Loucy (cell line): Measurements from ENCODE around the gene FHIT.

Experiments
- EZH2phosphoT487 ChIP-seq: fragments of 200-600 bp; IDR thresholded peaks from 2 replicates; pipeline ENCODE4 v1.6.1; 2018; ENCODE audit warnings: antibody characterized with exemption, mild to moderate bottlenecking, moderate library complexity, borderline replicate concordance
- TF ChIP-seq, protein P1 (sequence below): fragments of 200-600 bp; sonication (generic); conservative IDR thresholded peaks from 2 replicates; pipeline ENCODE4 v1.5.1; 2014; ENCODE audit warnings: mild to moderate bottlenecking, antibody characterized with exemption, low read length

DNA sequence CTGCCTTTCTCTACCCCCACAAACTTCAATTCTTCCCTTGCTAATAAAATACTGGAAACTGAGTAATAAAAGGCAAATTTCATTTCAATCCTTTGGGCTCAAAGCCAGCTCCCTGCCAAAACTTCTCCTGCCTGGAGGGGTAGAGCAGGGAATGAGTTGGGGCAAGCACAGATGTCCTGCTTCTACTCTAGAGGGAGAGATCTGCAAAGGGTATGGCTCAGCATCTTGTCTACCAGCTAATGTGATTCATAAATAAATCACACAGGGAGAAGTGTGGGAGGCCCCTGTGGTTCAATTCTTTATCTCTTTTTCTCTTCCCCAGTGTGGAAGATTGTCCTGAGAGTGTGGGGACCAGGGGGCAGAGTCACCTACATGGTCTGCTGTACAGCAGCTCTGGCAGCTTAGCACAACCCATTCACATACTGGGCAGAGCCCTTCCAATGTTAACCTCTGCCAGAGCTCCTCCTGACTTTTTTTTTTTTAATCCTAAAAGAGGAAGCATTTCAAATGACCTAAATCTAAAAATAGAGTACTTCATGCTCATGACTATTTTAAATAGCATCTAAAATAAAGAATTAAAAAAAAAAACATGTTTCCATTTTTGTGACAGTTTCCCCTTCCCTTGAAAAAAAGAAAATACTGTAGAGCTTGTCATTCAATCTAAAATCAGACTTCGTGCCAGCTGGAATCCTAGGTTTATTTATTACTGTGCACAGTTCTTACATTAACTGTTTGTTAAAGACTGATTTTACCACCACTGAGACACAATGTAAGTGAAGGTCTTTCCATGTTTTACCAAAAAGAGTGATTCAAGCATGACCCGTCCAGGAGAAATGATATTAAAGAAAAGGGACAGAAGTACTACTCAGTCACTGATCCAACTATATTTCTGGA is 1117.7 kb downstream of the FHIT start:
- TF ChIP-seq, protein P1, sequence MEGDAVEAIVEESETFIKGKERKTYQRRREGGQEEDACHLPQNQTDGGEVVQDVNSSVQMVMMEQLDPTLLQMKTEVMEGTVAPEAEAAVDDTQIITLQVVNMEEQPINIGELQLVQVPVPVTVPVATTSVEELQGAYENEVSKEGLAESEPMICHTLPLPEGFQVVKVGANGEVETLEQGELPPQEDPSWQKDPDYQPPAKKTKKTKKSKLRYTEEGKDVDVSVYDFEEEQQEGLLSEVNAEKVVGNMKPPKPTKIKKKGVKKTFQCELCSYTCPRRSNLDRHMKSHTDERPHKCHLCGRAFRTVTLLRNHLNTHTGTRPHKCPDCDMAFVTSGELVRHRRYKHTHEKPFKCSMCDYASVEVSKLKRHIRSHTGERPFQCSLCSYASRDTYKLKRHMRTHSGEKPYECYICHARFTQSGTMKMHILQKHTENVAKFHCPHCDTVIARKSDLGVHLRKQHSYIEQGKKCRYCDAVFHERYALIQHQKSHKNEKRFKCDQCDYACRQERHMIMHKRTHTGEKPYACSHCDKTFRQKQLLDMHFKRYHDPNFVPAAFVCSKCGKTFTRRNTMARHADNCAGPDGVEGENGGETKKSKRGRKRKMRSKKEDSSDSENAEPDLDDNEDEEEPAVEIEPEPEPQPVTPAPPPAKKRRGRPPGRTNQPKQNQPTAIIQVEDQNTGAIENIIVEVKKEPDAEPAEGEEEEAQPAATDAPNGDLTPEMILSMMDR = no peak
- TF ChIP-seq EZH2phosphoT487 = no peak
